GM12875 (cell line): ENCODE results near the gene CPLANE1.
"Not testable (repeated sequence)": the region's sequence is repeated elsewhere in the genome, so short reads cannot be mapped to it uniquely, and the experiment has no call there.

Experiments
- H3K4me3 ChIP-seq: one replicate; pipeline ENCODE4 v1.5.1; 2011; ENCODE audit warnings: low read depth, low read length, control low read depth
- CTCF ChIP-seq: IDR thresholded peaks from 2 replicates; pipeline ENCODE4 v1.5.1; 2011; ENCODE audit warnings: low read depth, mild to moderate bottlenecking, control low read depth, inconsistent platforms, low read length, moderate library complexity, borderline replicate concordance; ENCODE audit not compliant: insufficient read depth

Gene CPLANE1

GRCh38 chr5:37165761-37166160 is 83.4 kb downstream of the CPLANE1 start:
- TF ChIP-seq CTCF, result no peak
- H3K4me3 ChIP-seq, result no peak overlapping the region

DNA sequence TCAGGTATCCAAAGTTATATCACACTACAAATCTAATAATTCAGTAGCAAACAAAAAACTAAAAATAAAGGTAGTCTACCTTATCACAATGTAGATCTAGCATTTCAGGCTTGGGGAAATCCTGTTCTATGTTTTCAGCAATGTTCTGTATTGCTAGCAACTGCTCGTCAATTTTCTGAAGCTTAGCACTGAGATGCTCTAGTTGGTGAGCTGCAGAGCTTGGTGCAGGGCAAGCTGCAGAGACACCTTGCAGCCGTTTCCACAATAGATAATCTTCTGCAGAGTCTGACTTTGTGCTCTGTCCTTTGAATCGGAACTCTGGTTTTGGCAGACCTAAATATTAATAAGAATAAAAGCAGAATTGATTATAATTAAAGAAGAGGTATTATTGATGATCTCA is 95.5 kb downstream of the CPLANE1 start:
- no peak overlapping the region for H3K4me3 ChIP-seq
- TF ChIP-seq CTCF, result no peak

DNA sequence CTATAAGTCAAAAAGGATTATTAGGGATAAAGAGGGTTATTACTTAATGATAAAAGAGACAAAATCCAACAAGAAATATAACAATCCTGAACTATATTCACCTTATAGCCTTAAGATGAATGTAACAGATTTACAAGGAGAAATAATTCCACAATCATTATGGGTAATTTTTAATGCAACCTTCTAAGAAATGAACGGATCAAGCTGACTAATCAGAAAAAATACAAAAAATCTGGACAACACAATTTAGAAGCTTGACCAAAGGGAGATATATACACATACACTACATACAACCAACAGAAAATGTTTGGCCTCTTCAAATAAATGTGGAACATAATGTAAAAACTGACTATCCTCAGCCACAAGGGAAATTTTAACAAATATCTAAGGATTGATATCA is 102.3 kb downstream of the CPLANE1 start:
- no peak for TF ChIP-seq CTCF
- no peak overlapping the region for H3K4me3 ChIP-seq

DNA sequence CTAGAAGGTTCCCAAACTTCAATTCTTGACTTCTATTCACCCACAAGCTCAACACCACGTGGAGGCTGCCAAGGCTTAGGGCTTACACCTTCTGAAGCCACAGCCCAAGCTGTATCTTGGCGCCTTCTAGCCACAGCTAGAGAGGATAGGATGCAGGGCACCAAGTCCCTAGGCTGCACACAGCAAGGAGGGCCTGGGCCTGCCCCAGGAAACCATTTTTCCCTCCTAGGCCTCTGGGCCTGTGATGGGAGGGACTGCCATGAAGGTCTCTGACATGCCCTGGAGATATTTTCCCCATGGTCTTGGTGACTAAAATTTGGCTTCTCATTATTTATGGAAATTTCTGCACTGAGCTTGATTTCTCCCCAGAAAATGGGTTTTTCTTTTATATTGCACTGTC is 112.5 kb downstream of the CPLANE1 start:
- H3K4me3 ChIP-seq, result no peak overlapping the region
- TF ChIP-seq CTCF, result no peak

GRCh38 chr5:37135312-37135711 is 113.9 kb downstream of the CPLANE1 start:
- H3K4me3 ChIP-seq, result not testable (repeated sequence)

DNA sequence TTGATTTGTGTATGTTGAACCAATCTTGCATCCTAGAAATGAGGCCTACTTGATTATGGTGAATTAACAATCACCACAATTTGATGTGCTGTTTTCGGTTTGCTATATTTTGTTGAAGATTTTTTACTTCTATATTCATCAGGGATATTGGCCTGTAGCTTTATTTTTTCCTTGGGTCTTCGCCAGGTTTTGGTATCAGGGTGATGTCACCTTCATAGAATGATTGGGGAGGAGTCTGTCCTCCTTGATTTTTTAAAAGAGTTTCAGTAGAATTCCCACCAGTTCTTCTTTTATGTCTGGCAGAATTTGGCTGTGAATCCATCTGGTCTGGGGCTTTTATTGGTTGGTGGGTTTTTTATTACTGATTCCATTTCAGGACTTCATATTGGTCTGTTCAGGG is 115.2 kb downstream of the CPLANE1 start:
- TF ChIP-seq CTCF, result no peak
- H3K4me3 ChIP-seq, result no peak overlapping the region

DNA sequence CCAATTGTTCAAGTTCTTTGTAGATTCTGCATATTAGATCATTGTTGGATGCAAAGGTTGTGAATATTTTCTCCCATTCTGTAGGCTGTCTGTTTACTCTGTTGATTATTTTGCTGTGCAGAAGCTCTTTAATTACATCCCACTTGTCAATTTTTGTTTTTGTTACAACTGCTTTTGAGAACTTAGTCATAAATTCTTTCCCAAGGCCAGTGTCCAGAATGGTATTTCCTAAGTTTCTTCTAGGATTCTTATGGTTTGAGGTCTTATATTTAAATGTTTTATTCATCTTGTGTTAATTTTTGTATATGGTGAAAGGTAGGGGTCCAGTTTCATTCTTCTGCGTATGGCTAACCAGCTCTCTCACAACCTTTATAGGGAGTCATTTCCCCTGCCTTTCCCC is 116.5 kb downstream of the CPLANE1 start:
- TF ChIP-seq CTCF, result no peak
- no peak overlapping the region for H3K4me3 ChIP-seq

- TF ChIP-seq CTCF, result no peak
- H3K4me3 ChIP-seq, result no peak overlapping the region
These were observed 127.7 kb downstream of the CPLANE1 start for GRCh38 chr5:37121465-37121864.
